ENCODE measurements around the gene ATP8B2.

ATP8B2 gene

DNA sequence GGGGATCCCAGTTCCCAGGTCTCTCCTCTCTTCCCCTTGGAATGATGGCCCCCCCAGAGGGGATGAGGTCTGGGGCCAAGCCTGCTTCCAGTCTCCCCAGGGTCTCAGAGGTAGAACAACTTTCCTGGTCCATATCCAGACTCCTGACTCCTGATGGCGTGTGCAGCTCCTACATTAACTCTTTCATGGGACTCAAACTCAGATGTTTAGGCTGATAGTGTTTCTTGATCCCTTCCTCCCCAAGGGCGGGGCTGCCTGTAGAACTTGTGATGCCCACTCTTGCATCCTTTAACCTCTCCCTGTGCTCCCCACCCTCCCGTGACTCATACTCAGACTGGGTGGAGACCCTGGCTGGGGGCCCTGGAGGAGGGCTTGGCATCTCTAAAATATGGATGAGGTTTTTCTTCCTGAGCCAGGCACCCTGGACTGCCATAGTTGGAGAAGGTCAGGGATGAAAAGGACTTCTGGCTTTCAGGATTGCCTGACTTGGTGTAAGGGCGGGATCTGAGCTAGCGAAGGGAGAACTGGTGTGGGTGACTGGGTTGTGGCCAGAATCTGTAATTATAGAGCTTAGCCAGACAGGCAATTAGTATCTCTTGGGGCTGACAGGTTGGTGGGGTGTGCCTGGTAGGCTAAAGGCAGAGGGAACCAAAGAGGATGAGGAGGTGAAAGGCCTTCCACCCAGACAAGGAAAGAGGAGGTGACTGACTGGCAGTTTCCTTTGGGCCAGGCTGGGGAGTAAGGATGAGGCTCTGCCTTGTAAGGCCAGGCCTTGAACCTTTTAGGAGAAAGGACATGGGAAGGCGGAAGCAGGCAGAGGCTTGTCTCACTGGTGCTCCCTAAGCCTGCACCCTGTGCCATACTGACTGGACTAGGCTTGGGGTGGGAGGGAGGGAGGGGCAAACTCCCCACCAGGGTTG, 1.5 kb downstream of the ATP8B2 start:
- TF ChIP-seq, protein P1, sequence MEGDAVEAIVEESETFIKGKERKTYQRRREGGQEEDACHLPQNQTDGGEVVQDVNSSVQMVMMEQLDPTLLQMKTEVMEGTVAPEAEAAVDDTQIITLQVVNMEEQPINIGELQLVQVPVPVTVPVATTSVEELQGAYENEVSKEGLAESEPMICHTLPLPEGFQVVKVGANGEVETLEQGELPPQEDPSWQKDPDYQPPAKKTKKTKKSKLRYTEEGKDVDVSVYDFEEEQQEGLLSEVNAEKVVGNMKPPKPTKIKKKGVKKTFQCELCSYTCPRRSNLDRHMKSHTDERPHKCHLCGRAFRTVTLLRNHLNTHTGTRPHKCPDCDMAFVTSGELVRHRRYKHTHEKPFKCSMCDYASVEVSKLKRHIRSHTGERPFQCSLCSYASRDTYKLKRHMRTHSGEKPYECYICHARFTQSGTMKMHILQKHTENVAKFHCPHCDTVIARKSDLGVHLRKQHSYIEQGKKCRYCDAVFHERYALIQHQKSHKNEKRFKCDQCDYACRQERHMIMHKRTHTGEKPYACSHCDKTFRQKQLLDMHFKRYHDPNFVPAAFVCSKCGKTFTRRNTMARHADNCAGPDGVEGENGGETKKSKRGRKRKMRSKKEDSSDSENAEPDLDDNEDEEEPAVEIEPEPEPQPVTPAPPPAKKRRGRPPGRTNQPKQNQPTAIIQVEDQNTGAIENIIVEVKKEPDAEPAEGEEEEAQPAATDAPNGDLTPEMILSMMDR (IDR thresholded peaks at IDR 0.05): no peak
- peak; percentile 95 for DNase-seq (ENCODE audit: low spot score)
- Histone ChIP-seq H3K27ac (peak overlapping the region; percentile 98 to 100), H3K4me3 (peak overlapping the region; percentile 84)

DNA sequence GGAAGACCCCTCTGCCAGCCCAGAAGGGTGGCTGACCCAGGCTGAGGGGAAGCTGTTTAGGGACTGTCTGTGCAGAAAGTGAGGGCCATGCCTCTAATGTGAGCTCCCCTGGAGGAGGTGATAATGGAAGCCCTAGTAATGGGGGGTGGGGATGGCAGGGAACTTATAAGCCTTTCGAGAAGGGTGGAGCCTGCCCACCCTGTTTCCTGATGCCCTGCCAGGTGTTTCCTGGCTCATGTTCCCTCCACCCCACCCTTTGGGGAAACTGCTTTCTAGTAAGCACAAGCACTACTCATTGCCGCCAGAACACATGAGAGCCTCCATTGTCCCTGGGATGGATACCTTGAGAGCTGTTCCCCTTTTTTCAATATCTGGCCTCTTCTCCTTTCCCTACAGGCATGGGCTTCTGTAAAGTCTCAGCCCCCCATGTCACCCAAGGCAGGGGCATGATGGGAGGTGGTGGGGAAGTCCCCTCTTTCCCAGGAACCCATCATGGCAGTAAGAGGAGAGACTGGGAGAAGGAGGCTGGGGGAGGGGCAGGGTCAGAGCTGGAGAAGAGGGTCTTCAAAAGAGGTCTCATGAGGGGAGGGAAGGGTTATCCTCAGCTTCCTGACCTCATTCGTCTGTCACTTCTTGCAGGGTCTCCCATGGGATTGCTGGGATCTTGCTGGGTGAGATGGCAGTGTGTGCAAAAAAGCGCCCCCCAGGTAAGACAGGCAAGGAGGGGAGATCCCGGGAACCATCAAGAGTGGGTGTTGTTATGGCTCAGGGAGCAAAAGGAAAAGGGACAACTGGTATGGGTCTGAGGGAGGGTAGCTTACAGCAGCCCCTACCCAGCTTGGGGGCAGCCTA, 2.4 kb downstream of the ATP8B2 start:
- no peak for DNase-seq (ENCODE audit: low spot score)
- Histone ChIP-seq H3K4me3 (peak overlapping the region; percentile 84), H3K27ac (peak overlapping the region; percentile 98 to 100)
- TF ChIP-seq, protein P1 (IDR thresholded peaks at IDR 0.05): no peak

DNA sequence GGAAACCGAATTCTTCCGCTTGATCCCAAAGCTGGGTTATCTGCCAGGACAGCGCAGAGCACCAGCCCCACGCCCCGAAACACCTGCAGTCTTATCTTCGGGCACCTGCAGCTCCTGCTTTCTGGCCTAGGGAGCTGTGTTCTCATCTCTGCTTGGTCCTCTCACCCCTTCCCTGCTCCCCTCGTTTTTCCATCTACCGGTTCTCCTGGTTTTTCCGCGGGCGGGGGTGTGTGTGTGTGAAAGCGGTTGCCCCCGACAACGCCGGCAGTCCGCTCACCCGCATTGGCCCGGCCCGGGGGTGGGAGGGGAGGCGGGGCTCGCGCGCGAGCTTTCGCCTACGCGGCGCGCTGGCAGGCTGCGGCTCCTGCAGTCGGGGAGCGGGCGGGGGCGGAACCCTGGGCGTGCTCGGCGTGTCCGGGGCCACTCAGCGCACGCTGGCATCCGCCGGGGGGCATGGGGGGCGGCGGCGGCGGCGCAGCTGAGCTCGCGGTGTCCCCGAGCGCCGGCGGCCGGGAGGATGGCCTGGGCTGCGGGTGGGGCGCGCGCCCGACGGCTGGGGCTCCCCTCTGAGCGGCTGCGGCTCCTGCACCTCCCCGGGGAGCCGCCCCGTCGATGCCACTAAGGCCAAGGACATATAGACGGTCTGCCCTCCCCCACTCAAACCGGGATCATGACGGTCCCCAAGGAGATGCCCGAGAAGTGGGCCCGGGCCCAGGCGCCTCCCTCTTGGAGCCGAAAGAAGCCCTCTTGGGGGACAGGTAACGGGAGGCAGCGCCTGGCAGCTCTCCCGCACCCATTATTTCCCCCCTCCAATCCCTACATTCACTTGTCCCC, 3.2 kb downstream of the ATP8B2 start:
- TF ChIP-seq, protein P1 (IDR thresholded peaks at IDR 0.05): no peak
- H3K27ac ChIP-seq: peak overlapping the region; percentile 98 to 100
- peak; percentile 94 for DNase-seq (ENCODE audit: low spot score)
- peak overlapping the region; percentile 84 for H3K4me3 ChIP-seq

GRCh38 chr1:154329152-154329521, 3.8 kb downstream of the ATP8B2 start:
- Histone ChIP-seq H3K4me3 (peak overlapping the region; percentile 84), H3K27ac (peak overlapping the region; percentile 98 to 100)
- no peak for DNase-seq (ENCODE audit: low spot score)
- TF ChIP-seq, protein P1 (IDR thresholded peaks at IDR 0.05): no peak

DNA sequence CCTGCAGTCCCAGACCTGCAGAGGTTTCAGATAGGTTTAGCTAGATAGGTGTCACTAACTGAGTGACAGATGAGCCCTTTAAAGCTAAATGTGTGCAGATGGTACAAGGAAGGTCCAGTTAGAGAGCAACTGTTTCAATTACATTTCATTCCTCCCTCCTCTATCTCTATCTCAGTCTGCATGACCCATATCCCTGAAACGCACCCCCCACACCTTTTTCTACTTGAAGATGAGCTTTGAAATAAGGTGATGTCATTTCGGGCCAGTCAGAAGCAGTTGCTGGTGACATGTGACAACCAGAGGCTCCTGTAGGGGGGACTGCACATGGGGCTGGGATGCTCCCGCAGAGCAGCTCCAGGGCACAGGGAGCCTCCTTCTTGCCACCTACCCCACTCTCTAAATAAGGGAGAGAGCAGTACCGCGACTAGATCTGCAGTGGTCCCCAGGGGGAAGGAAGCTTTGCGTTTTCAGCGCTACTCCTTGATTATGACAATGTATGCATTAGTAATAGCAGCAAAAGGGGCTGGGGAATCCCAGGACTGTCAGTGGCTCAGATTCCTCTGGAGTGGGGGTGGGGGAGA, 4.3 kb downstream of the ATP8B2 start:
- no peak for DNase-seq (ENCODE audit: low spot score)
- Histone ChIP-seq H3K27ac (peak overlapping the region; percentile 98 to 100), H3K4me3 (peak overlapping the region; percentile 84)
- TF ChIP-seq, protein P1 (IDR thresholded peaks at IDR 0.05): no peak

DNA sequence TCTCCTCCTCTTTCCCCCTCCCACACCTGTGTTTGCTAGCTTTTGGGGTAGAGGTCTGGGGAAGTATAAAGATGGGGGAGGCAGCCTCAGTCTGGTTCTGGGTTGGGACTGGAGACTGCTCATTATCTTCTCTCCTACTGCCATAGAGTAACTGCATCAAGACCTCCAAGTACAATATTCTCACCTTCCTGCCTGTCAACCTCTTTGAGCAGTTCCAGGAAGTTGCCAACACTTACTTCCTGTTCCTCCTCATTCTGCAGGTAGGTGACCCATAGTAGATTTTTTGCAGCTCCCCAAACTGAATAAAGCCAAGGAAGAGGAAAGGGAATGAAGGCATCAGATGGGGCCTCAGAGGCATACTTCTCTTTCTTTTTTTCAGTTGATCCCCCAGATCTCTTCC, 5.3 kb downstream of the ATP8B2 start:
- DNase-seq (ENCODE audit: low spot score): no peak
- Histone ChIP-seq H3K27ac (peak overlapping the region in 1 of 2 donors; percentile 98), H3K4me3 (no peak overlapping the region)
- TF ChIP-seq, protein P1 (IDR thresholded peaks at IDR 0.05): no peak

All from coronary artery (tissue), 2 donors.